Liver (tissue), 3 donors: Measurements from ENCODE around the gene DDHD1.
"Not testable (repeated sequence)": the region's sequence is repeated elsewhere in the genome, so short reads cannot be mapped to it uniquely, and the experiment has no call there.

Experiments
- CTCF ChIP-seq: fragments of 150-350 bp; IDR thresholded peaks from 2 replicates; pipeline ENCODE4 v1.5.1; 2017; ENCODE audit warnings: improper control_type of control experiment, low read depth, low read length; ENCODE audit not compliant: missing input control
- HNF4G ChIP-seq: IDR thresholded peaks from 2 replicates; pipeline ENCODE4 v1.6.1; 2016; ENCODE audit warnings: antibody characterized with exemption
- JUND ChIP-seq, 2 donors: IDR thresholded peaks; 2 replicates each; pipeline ENCODE4 v1.6.1; 2016; ENCODE audit warnings: antibody characterized with exemption in 2 of 2
- RAD21 ChIP-seq, 2 donors: IDR thresholded peaks; 2 replicates each; pipeline ENCODE4 v1.6.1; 2016; ENCODE audit warnings: antibody characterized with exemption in 2 of 2, mild to moderate bottlenecking in 2 of 2
- RXRA ChIP-seq, 2 donors: IDR thresholded peaks; 2 replicates each; pipeline ENCODE4 v1.6.1; 2017 to 2018; ENCODE audit warnings: antibody characterized with exemption in 2 of 2, mild to moderate bottlenecking in 1 of 2
- SP1 ChIP-seq: IDR thresholded peaks from 2 replicates; pipeline ENCODE4 v1.6.1; 2018; ENCODE audit warnings: antibody characterized with exemption, mild to moderate bottlenecking
- TF ChIP-seq, protein P1 (sequence below): IDR thresholded peaks from 2 replicates; pipeline ENCODE4 v1.6.1; 2016; ENCODE audit warnings: antibody characterized with exemption
- donor health status: healthy.
- donor health status: healthy.

- not testable (repeated sequence) for TF ChIP-seq CTCF; HNF4G; SP1; JUND (IDR thresholded peaks at IDR 0.05); RXRA (IDR thresholded peaks at IDR 0.05); RAD21 (IDR thresholded peaks at IDR 0.05)
- TF ChIP-seq, protein P1, sequence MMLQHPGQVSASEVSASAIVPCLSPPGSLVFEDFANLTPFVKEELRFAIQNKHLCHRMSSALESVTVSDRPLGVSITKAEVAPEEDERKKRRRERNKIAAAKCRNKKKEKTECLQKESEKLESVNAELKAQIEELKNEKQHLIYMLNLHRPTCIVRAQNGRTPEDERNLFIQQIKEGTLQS: not testable (repeated sequence)
Observed at GRCh38 chr14:53181463-53182081, 28.4 kb upstream of the DDHD1 start.
